HT-29 (cell line): ENCODE data around the gene NLRC4. TPM values are rescaled to one million over a fixed set of nuclear protein-coding genes. Genes with fewer than 3 reads are reported as not detected.
"Not testable (repeated sequence)": the region's sequence is repeated elsewhere in the genome, so short reads cannot be mapped to it uniquely, and the experiment has no call there.

Experiments
- DNase-seq: peaks from one replicate; pipeline ENCODE4 v3.0.0-alpha.2; 2015; ENCODE audit warnings: low spot score
- small RNA-seq: library from RNA; depleted of rRNA; stranded (forward); fragments of <200 nt; gene quantifications from one replicate; pipeline ENCODE3, GENCODE V24; 2014
- total RNA-seq: library from RNA; depleted of rRNA; stranded (reverse); fragments of >200 nt; shearing (Covaris generic); gene quantifications from 2 replicates; pipeline ENCODE4 v1.2.3, GENCODE V29; 2014; rRNA removed

NLRC4 gene
- total RNA-seq, 1 experiment from 2014 or later: not detected

DNA sequence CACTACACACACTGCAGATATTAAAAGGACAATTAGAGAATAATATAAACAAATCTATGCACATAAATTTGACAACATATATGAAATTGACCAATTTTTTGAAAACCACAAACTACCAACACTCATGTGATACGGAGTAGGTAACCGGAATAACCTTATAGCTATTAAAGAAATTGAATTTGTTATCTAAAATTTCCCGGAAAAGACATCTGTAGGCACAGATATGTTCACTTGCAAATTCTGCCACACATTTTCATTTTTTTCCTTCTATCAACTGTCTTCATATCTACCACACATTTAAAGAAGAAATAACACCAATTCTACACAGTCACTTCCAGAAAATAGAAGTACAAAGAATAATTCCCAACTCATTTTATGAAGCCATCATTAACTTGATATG, 22.4 kb downstream of the NLRC4 start:
- DNase-seq: no peak

DNA sequence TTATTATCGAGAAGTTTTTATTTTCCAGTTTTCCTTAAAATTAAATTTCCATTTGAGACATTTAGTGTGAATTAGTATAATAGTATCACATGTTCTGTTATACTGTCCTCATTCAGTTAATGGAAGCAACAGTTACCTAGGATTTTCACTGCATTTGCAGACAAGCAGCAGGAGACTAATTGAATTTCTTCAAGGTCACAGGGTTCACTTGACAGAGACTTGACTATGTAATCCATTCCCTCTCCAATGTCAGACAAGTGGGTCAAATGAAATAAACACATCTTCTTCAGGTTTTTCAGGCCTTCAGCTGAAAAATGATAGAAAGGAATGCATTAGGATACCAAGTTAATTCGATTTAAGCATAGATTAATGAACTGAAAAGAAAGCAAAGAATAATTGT, 26.7 kb downstream of the NLRC4 start:
- DNase-seq: no peak

DNA sequence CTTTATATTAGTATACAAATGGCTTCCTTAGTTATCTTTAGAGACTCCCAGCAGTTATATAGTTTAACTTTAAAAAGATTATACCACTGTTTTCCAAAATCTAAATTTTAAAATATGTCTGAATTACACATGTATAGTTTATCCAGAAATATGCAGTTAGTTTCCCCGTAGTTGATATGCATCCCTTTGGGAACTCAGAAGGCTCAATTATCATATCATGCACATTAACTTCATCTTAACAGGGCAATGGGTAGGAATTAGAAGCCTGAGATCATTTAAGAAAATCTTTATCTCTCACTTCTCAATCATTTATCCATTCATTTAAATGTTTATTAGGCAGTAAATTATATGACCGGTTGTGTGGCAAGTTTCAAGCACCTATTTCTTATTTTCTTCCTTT, 27.2 kb downstream of the NLRC4 start:
- DNase-seq: no peak

DNA sequence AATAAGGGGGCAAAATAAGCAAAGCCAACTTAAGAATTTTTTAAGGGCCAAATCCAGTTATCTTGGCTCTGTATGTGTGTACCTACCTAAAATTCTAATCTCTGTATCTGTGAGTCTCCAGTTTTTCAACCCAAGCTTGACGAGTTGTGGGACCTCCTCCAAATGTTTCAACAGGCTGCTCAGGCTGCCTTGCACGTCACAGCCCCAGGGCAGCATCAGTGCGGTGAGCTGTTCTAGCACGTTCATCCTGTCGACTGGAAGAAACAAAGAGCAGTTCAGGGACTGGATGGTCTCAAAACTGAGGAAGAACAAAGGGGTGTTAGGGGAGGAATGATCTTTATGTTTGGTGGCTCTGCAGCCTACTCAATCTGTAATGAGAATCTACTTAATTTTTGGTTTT, 29.4 kb downstream of the NLRC4 start:
- no peak for DNase-seq

DNA sequence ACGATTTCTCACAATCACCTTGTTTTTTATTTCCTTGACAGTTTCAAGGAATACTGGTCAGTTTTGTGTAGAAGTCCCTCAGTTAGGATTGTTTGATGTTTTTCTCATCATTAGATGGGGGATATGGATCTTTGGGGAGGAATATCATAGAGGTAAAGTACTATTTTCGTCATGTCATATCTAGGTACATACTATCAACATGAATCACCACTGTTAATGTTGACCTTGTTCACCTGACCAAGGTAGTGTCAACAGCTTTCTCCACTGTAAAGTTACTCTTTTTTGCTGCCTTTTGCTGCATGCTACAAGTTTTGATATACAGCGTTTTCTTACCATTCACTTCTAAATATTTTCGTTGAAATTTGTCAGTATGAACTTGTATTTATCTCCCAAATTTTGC, 32.7 kb downstream of the NLRC4 start:
- DNase-seq: no peak

DNA sequence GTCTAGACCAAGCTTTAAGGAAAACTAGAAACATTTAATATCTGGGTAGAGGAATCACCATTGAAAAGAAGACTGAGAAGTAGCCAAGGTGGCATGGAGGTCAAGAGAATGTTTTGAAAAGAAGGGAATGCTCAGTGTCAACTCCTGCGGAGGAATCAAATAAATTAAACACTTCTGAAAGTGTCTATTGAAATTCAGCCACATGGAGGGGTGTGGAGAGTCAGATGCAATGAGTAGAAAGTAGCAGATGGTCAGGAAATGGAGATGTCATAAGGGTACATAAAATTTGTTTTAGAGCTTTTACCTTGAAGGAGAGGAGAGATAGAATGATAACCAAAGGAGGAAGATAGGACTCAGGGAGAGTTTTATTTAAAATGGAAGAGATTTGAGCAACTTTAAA, 35.1 kb downstream of the NLRC4 start:
- no peak for DNase-seq

DNA sequence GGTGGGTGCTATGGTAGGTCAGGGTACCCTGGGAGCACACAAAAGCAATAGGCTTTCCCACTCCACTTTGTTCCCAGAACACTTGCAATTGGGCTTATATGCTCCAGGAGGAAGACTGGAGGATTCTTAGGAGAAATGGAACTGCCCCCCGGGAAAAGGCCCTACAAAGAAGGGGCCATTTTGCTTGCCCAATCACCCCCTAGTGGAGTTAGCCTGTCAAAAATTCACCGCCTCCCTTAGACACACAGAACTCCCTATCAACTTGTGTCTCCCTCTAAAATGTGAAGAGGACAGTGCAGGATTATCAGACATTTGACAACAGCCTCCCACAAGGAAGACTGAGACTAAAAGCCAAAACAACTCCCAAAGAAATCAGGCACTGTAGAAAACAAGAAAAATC, 36.5 kb downstream of the NLRC4 start:
- no peak for DNase-seq

DNA sequence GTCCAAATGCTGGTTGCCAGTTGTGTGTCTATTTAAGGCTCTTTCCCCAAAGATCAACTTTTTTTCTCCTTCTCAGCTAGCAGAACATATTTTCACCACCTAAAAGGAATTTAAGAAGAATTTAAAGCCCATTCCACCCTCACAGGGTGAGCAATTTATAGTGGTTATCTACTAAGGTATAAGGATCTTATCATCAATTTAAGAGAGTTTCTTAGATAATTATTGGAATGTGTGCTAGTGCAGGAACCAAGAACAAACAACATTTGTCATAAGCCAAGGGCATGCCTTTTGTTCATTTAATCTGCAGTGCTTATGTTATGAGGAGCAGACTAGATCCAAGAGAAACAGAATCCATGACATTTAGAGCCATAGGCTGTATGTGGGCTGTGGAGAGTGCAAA, 37.2 kb downstream of the NLRC4 start:
- DNase-seq: no peak

DNA sequence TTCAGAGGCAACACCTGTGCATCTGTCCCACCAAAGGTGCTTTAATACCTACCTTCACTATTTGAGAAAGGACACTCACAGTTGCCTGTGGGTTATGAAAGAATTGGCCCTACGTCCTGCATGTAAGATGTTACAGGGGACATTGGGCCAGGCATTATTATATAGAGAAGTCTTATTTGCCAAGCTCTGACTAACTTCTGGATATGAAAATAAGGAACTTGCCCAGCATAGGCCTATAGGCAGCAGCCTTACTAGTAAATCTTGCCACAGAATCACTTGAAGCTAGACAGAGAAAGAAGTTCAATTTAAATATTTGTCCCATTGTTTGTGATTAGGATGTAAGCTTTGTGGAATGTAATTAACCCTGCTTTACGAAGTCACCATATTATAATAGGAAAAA, 41.7 kb downstream of the NLRC4 start:
- no peak for DNase-seq

DNA sequence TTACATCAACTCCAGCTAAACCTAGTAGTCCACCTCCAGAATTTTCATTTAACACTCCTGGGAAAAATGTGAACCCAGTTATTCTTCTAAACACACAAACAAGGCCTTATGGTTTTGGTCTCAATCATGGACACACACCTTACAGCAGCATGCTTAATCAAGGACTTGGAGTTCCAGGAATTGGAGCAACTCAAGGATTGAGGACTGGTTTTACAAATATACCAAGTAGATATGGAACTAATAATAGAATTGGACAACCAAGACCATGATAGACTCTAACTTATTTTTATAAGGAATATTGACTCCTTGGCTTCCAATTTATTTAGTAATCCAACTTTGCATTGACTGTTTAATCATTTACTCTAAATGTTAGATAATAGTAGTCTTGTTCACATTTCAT, 44.2 kb downstream of the NLRC4 start:
- DNase-seq: no peak

DNA sequence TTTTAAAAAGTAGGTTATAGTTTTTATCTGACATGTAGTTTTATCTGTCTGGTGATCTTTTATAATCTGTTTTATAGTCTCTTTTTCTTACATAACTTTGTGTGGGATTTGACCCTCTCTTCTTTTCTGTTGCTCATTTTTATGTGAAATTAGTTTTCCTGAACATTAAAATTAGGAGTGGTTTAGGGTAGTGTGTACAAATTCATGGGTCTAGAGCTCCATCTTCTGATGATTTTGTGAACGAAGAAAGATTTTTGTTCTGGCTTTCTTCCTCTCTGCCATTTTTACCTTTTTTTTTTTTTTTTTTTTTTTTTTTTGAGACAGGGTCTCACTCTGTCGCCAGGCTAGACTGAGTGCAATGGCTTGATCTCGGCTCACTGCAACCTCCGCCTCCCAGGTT, 52.4 kb downstream of the NLRC4 start:
- no peak for DNase-seq

DNA sequence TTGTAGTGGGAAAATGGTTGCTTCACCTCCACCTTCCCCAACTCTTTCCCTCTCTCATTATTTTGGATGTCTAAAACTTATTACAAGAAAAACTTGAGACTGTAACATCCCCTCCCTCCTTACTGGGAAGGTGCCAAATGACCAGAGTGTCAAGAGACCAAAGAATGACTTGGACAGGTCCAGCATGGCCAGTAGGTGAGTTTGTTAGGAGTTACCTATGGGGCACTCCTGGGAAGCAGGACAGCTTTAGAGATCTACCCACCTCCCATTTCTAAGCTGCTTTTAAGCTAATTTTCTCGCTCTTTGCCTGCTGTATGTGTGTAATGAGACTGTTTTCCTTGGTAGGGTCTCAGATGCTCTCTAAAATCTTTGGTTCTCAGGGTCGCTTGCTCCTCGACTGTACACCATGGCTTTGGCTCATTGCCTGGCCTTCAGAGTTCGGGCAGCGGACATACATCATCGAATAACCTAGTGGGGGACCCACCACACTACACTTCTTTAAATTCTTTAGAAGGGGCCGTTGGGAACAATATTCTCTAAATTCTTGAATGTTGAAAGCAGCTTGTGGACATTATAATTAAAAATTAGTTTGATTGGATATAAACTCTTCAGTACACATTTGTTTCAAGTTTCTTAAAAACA, 53.8 kb downstream of the NLRC4 start:
- no peak for DNase-seq

DNA sequence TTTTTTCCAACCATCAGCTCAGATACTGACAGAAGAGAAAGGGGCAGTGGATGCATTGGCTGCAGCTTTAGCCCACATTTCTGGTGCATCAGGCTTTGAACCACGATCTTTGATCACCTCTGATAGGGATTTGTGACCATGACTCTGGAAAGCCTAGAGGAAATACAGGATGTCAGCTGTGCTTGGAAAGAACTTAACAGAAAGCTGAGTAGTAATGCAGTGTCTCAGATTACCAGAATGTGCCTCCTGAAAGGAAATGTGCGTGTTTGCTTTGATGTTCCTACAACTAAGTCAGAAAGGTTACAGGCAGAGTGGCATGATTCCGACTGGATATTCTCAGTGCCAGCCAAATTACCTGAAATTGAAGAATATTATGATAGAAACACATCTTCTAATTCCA, 61.3 kb downstream of the NLRC4 start:
- DNase-seq: not testable (repeated sequence)

DNA sequence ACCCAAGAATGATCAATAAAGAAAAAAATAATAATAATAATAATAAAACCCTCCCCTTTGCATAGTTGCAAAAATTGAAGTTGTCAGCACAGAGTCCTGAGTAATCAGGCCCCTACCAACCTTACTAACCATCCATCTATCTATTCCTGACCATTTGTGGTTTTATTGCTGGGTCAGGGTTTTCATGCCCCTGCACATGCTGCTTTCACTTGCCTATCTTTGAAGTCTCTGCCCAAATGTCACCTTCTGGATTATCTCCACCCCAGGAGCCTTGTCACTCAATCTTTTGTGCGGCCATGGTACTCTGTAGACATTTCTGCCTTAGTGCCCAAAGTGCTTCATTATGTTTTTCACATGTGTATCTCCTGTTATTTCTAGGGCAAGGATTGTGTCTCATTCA, 63.9 kb downstream of the NLRC4 start:
- DNase-seq: no peak

DNA sequence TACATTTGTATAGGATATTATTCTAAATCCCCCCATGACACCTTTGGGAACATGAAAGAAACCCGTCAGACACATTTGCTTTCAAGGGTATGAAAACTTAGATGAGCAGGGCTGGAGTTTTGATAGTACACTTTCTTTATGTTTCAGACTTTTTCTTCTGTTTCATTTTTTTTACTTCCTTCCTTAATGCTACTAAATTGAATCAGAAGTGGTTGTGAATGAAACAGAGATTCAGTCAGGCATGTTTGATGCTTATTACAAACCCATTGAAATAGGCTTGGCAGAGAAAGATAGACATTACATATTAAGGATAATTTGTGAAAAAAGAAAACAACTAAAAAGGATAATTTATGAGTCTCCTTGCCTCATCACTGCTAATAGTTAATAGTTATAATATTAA, 72.3 kb downstream of the NLRC4 start:
- DNase-seq: no peak

DNA sequence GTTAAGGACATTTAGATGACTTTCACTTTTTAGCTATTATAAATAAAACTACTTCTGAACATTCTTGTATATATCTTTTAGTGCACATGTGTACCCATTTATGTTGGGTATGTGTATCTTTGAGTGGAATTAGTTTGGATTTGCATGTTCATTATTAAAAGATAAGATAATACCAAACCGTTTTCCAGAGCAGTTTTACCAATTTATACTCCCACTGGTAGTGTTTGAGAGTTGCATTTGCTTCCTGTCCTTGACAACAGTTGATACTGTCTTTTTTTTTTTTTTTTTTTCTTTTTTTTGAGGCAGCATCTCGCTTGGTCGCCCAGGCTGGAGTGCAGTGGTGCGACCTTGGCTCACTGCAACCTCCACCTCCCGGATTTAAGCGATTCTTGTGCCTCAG, 75.7 kb downstream of the NLRC4 start:
- DNase-seq: no peak

DNA sequence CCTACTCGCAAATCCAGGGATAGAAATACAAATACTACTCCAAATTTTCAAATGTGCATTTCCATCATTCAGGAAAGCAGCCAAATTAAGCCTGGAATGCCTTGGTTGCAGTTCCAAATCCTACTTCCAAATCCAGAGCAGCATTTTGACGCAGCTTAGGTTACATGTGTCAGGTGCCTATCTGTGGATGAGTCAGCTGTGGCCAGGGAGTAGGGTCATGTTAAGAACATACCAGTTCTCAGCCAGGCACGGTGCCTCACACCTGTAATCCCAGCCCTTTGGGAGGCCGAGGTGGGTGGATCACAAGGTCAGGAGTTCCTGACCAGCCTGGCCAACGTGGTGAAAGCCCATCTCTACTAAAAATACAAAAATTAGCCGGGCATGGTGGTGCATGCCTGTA, 82.0 kb downstream of the NLRC4 start:
- DNase-seq: no peak

Small RNAs within 50 kb of the gene (small RNA-seq; reads per million reads assigned to genes)
- gene RNU6-647P: not detected

Other genes starting within 250 kb of the NLRC4 start
- 61.4 and 63.7 TPM in 2 replicates for gene DPY30, start 225.1 kb downstream of the NLRC4 start, total RNA-seq
- 10.8 and 11.4 TPM in 2 replicates for gene SPAST, start 201.3 kb downstream of the NLRC4 start, total RNA-seq
- 11.0 and 11.6 TPM in 2 replicates for gene SLC30A6, start 99.0 kb downstream of the NLRC4 start, total RNA-seq
- 4.6 and 11.9 TPM in 2 replicates for gene YIPF4, start 13.0 kb upstream of the NLRC4 start, total RNA-seq
- gene BIRC6, start 92.1 kb upstream of the NLRC4 start, total RNA-seq: 64.1 and 70.5 TPM in 2 replicates